Transverse colon (tissue), 4 donors: ENCODE results near the gene CA14. TPM values are rescaled to one million over a fixed set of nuclear protein-coding genes. Genes with fewer than 3 reads are reported as not detected.
A peak's percentile ranks its signal among the peaks of the same experiment; 100 is the strongest.
"Not testable (repeated sequence)": the region's sequence is repeated elsewhere in the genome, so short reads cannot be mapped to it uniquely, and the experiment has no call there.

ENCODE experiments used
- DNase-seq: peaks from one replicate; pipeline ENCODE4 v3.0.0-alpha.2; 2019
- H3K27ac ChIP-seq, 4 donors: fragments of 200-600 bp; sonication (generic); 2 replicates each; pipeline ENCODE4 v1.5.1; 2016 to 2018; ENCODE audit warnings: inconsistent platforms in 4 of 4
- H3K27me3 ChIP-seq: fragments of 200-600 bp; sonication (generic); 2 replicates; pipeline ENCODE4 v1.5.1; 2017; ENCODE audit warnings: inconsistent platforms
- H3K36me3 ChIP-seq, 4 donors: fragments of 200-600 bp; sonication (generic); 2 replicates each; pipeline ENCODE4 v1.5.1; 2017 to 2019; ENCODE audit warnings: inconsistent platforms in 4 of 4
- H3K4me1 ChIP-seq, 4 donors: fragments of 200-600 bp; sonication (generic); 2 replicates each; pipeline ENCODE4 v1.5.1; 2017 to 2020; ENCODE audit warnings: inconsistent platforms in 4 of 4
- H3K4me3 ChIP-seq, 4 donors: fragments of 200-600 bp; sonication (generic); 1 replicate in 1 of 4; 2 replicates in 3 of 4; pipeline versions ENCODE4 v1.5.1 to v1.6.1; 2017 to 2019; ENCODE audit warnings: inconsistent platforms in 4 of 4
- H3K9me3 ChIP-seq, 2 donors: fragments of 200-600 bp; sonication (generic); 2 replicates each; pipeline ENCODE4 v1.5.1; 2017 to 2019; ENCODE audit warnings: inconsistent platforms in 2 of 2
- EP300 ChIP-seq: sonication (generic); formaldehyde crosslinking; IDR thresholded peaks from one replicate; pipeline ENCODE4 v1.6.1; 2017; ENCODE audit warnings: antibody characterized with exemption, low read depth
- POLR2A ChIP-seq: fragments of 450-650 bp; IDR thresholded peaks from one replicate; pipeline ENCODE4 v1.6.1; 2016; ENCODE audit warnings: antibody characterized with exemption, mild to moderate bottlenecking, moderate library complexity
- POLR2AphosphoS5 ChIP-seq, 3 donors: sonication (generic); formaldehyde crosslinking; IDR thresholded peaks; one replicate each; pipeline ENCODE4 v1.6.1; 2016; ENCODE audit warnings: antibody characterized with exemption in 3 of 3
- WGBS, 2 donors: methylation state at CpG; one replicate each; pipeline ENCODE4 v1.1.5; 2018; ENCODE audit warnings: low coverage in 1 of 2; 5-methylcytosine and 5-hydroxymethylcytosine counted together
- in situ Hi-C, 4 donors: fragments of 200-750 bp; cut with MboI; loops; one replicate each; pipeline versions ENCODE4 v1.15.0 to v1.15.1; 2017; ENCODE audit warnings: low sequenced_read_pairs in 3 of 4, low pct_ligation_motif_present in 1 of 4, low pct_unique_long_range_greater_than_20kb in 1 of 4
- intact Hi-C: fragments of 100-400 bp; cut with DNase I; formaldehyde crosslinking; loops from one replicate; pipeline ENCODE4 v1.15.1; 2023; ENCODE audit warnings: low total_unique reads
- total RNA-seq, 4 donors: library from RNA; depleted of rRNA; stranded (reverse); fragments of >200 nt; gene quantifications; one replicate each; pipeline ENCODE4 v1.1.0, GENCODE V29; 2016
- TF ChIP-seq, protein P1 (sequence below), 5 experiments: fragments of 200-600 bp in 3 of 5; fragments of 450-650 bp in 2 of 5; sonication (generic) in 3 of 5; IDR thresholded peaks; 1 replicate in 2 of 5; 2 replicates in 3 of 5; pipeline ENCODE4 v1.5.1; 2016 to 2017; ENCODE audit warnings: antibody characterized with exemption in 5 of 5, inconsistent platforms in 3 of 5, mild to moderate bottlenecking in 2 of 5, moderate library complexity in 1 of 5

Gene CA14
- total RNA-seq, 4 donors from 2014 or later = 0.27 to 1.1 (median 0.48) TPM; not detected in 1

DNA sequence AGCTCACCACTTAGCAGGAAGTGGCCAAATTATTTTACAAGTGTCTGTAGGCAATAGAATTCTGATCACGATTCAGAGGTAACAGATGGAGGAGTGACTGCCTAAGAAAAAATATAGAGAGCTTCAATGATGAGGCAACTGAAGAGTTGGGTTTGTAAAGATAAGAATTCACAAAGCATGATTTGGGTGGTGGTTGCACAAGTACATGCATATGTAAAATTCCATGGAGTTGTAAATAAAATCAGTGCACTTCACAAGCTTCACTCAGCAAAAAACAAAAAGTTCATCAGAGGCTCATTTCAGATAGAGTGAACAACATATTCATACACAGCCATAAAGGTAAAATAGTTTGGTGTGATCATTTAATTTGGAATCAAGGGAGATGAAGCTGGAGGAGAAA is 32.6 kb upstream of the CA14 start:
- H3K4me3 ChIP-seq = no peak overlapping the region
- TF ChIP-seq EP300 = no peak
- TF ChIP-seq, protein P1, sequence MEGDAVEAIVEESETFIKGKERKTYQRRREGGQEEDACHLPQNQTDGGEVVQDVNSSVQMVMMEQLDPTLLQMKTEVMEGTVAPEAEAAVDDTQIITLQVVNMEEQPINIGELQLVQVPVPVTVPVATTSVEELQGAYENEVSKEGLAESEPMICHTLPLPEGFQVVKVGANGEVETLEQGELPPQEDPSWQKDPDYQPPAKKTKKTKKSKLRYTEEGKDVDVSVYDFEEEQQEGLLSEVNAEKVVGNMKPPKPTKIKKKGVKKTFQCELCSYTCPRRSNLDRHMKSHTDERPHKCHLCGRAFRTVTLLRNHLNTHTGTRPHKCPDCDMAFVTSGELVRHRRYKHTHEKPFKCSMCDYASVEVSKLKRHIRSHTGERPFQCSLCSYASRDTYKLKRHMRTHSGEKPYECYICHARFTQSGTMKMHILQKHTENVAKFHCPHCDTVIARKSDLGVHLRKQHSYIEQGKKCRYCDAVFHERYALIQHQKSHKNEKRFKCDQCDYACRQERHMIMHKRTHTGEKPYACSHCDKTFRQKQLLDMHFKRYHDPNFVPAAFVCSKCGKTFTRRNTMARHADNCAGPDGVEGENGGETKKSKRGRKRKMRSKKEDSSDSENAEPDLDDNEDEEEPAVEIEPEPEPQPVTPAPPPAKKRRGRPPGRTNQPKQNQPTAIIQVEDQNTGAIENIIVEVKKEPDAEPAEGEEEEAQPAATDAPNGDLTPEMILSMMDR (IDR thresholded peaks at IDR 0.05) = no peak
- DNase-seq = no peak
- H3K36me3 ChIP-seq = peaks cover 0 to 17% (median 7%) of the 10 kb centered on the region in 4 donors
- H3K27me3 ChIP-seq = no peaks in the 10 kb centered on the region
- intact Hi-C loops = no loop called here
- H3K27ac ChIP-seq = no peak overlapping the region
- in situ Hi-C loops = no loop called here
- no peaks in the 10 kb centered on the region for H3K9me3 ChIP-seq
- H3K4me1 ChIP-seq = no peaks in the 10 kb centered on the region
- WGBS, 2 donors = 57 to 75% methylated on average over 1 of the region's 1 CpG

DNA sequence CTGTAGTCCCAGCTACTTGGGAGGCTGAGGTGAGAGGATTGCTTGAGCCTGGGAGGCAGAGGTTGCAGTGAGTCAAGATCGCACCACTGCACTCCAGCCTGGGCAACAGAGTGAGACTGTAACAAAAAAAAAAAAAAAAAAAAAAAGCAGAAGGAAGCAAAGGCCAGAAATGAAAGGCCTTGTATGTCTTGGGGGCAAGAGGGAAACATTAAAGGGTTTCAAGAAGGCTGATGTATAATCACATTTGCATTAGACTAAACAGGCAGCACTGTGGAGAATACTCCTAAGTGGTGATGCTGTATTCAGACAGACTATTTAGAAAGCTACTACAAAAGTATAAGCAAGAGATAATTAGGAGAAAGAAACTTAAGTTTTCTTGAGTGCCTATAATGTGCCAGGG is 32.0 kb upstream of the CA14 start:
- no peak for TF ChIP-seq EP300
- TF ChIP-seq POLR2AphosphoS5 (IDR thresholded peaks at IDR 0.05) = no peak
- TF ChIP-seq, protein P1 (IDR thresholded peaks at IDR 0.05) = no peak
- no peak for TF ChIP-seq POLR2A
- in situ Hi-C loops (no loop called here), intact Hi-C loops (no loop called here)
- H3K27ac ChIP-seq = no peak overlapping the region
- H3K4me3 ChIP-seq = no peak overlapping the region
- 80% methylated on average over 1 of the region's 1 CpG for WGBS, 2 donors
- peaks cover 0 to 17% (median 6%) of the 10 kb centered on the region in 4 donors for H3K36me3 ChIP-seq
- DNase-seq = no peak
- H3K9me3 ChIP-seq = no peaks in the 10 kb centered on the region
- no peaks in the 10 kb centered on the region for H3K27me3 ChIP-seq
- H3K4me1 ChIP-seq = no peaks in the 10 kb centered on the region

DNA sequence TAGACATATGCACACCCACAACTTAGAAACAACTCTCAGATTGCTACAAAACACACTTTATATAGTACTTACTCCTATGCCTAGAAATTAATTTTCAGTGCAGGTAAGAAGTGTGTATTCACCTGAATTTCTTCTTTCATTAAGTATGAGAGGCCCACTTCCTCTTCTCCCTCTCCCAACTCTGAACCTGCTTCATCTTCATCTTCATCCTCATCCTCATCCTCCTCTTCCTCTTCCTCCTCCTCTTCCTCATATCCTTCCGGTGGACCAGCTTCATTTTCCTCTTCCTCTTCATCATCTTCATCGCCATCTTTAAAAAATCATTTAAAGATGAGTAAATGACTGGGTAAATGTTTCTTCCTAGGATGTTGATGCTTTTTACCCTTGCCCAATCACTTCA is 31.1 kb upstream of the CA14 start:
- in situ Hi-C loops = no loop called here
- Histone ChIP-seq H3K27me3 (no peaks in the 10 kb centered on the region), H3K27ac (no peak overlapping the region), H3K4me3 (no peak overlapping the region), H3K36me3 (peaks cover 0 to 17% (median 5%) of the 10 kb centered on the region in 4 donors), H3K4me1 (no peaks in the 10 kb centered on the region), H3K9me3 (no peaks in the 10 kb centered on the region)
- TF ChIP-seq POLR2A = no peak
- no peak for TF ChIP-seq EP300
- TF ChIP-seq, protein P1 (IDR thresholded peaks at IDR 0.05) = no peak
- no peak for TF ChIP-seq POLR2AphosphoS5 (IDR thresholded peaks at IDR 0.05)
- intact Hi-C loops = no loop called here
- 86 to 96% methylated on average over 2 of the region's 2 CpGs for WGBS, 2 donors
- no peak for DNase-seq

DNA sequence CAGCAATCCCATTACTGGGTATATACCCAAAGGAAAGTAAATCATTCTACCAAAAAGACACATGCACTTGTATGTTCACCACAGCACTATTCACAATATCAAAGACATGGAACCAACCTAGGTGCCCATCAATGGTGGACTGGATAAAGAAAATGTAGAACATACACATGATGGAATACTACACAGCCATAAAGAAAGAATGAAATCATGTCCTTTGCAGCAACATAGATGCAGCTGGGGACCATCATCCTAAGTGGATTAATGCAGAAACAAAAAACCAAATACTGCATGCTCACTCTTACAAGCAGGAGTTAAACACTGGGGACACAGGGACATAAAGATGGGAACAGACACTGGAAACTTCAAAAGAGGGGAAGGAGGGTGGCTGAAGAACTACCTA is 30.3 kb upstream of the CA14 start:
- TF ChIP-seq POLR2AphosphoS5 (IDR thresholded peaks at IDR 0.05) (no peak), EP300 (no peak)
- in situ Hi-C loops (no loop called here), intact Hi-C loops (no loop called here)
- no peak overlapping the region for H3K27ac ChIP-seq
- H3K4me3 ChIP-seq = no peak overlapping the region
- H3K36me3 ChIP-seq = peaks cover 0 to 17% (median 5%) of the 10 kb centered on the region in 4 donors
- no peaks in the 10 kb centered on the region for H3K9me3 ChIP-seq
- H3K27me3 ChIP-seq = no peaks in the 10 kb centered on the region
- no peaks in the 10 kb centered on the region for H3K4me1 ChIP-seq
- no peak for DNase-seq

DNA sequence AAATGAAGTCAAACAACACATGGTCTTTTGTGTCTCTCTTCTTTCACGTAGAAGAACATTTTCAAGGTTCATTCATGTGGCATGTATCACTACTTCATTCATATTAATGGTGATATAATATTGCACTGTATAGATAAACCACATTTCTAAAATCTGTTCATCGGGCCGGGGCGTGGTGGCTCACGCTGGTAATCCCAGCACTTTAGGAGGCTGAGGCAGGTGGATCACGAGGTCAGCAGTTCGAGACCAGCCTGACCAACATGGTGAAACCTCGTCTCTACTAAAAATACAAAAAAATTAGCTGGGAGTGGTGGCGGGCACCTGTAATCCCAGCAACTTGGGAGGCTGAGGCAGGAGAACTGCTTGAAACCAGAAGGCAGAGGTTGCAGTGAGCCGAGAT is 29.3 kb upstream of the CA14 start:
- H3K27ac ChIP-seq, in situ Hi-C loops, intact Hi-C loops, H3K27me3 ChIP-seq, H3K9me3 ChIP-seq, H3K4me1 ChIP-seq, H3K4me3 ChIP-seq, DNase-seq: not testable (repeated sequence)
- H3K36me3 ChIP-seq = peaks cover 0 to 14% (median 2%) of the 10 kb centered on the region in 4 donors
- 92 to 99% methylated on average over 9 to 10 of the region's 10 CpGs for WGBS, 2 donors

DNA sequence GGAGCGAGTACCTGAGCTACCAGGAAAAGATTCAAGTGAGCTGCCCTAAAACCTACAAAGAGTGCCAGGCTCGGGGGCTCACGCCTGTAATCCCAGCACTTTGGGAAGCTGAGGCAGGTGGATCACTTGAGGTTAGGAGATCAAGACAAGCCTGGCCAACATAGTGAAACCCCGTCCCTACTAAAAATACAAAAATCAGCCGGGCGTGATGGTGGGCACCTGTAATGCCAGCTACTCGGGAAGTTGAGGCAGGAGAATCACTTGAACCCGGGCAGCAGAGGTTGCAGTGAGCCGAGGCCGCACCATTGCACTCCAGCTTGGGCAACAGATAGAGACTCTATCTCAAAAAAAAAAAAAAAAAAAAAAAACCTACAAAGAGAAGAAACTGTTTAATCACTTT is 24.7 kb upstream of the CA14 start:
- peak overlapping the region in 3 of 4 donors; percentile 98 to 99 (median 98) for H3K27ac ChIP-seq
- DNase-seq, intact Hi-C loops, H3K9me3 ChIP-seq, H3K4me3 ChIP-seq, H3K27me3 ChIP-seq, H3K36me3 ChIP-seq, in situ Hi-C loops: not testable (repeated sequence)
- peaks cover 0 to 15% (median 4%) of the 10 kb centered on the region in 4 donors for H3K4me1 ChIP-seq
- 84 to 85% methylated on average over 7 to 10 of the region's 10 CpGs for WGBS, 2 donors
